H1 (cell line): Measurements from ENCODE around the gene TLCD3B. TPM values are rescaled to one million over a fixed set of nuclear protein-coding genes. Genes with fewer than 3 reads are reported as not detected.

Experiments
- CTCF ChIA-PET: fragments of 300-600 bp; sonication (Branson Sonifier 250); formaldehyde crosslinking; loops from one replicate; lab custom pipeline; 2021; ENCODE audit not compliant: partially characterized antibody; lab: Charles Lee
- POLR2A ChIA-PET: fragments of 300-600 bp; sonication (Branson Sonifier 250); formaldehyde crosslinking; loops from one replicate; lab custom pipeline; 2021; ENCODE audit warnings: inconsistent platforms; ENCODE audit not compliant: partially characterized antibody; lab: Charles Lee
- DNase-seq, 2 experiments: peaks; one replicate each; pipeline versions ENCODE4 v3.0.0 to v3.0.0-alpha.2; 2010 to 2022; ENCODE audit warnings: low spot score in 2 of 2, low read depth in 1 of 2, mixed read lengths in 1 of 2
- FAIRE-seq: peaks from 2 replicates; lab custom pipeline; 2011; peaks lifted over from hg19 to GRCh38; lab: Jason Lieb, UNC
- H2AFZ ChIP-seq: 2 replicates; pipeline ENCODE4 v1.8.1; 2012; ENCODE audit warnings: low read length, inconsistent platforms
- H2AK5ac ChIP-seq: 2 replicates; pipeline ENCODE4 v1.6.1; 2013; ENCODE audit warnings: low read depth, low read length
- H2BK120ac ChIP-seq: replicated peaks from 2 replicates; pipeline ENCODE3; 2013; ENCODE audit warnings: low read depth, low read length, inconsistent platforms
- H2BK12ac ChIP-seq: 2 replicates; pipeline ENCODE4 v1.6.1; 2013; ENCODE audit warnings: low read depth, low read length
- H2BK15ac ChIP-seq: 2 replicates; pipeline ENCODE4 v1.6.1; 2013; ENCODE audit warnings: low read length
- H2BK20ac ChIP-seq: 2 replicates; pipeline ENCODE4 v1.6.1; 2013; ENCODE audit warnings: low read length
- H2BK5ac ChIP-seq: 2 replicates; pipeline ENCODE4 v1.6.1; 2013; ENCODE audit warnings: low read depth, low read length
- H3K14ac ChIP-seq: 2 replicates; pipeline ENCODE4 v1.6.1; 2013; ENCODE audit warnings: inconsistent platforms; ENCODE audit not compliant: insufficient read length
- H3K18ac ChIP-seq: 2 replicates; pipeline ENCODE4 v1.6.1; 2013; ENCODE audit warnings: low read length; ENCODE audit errors: extremely low read depth
- H3K23ac ChIP-seq: 2 replicates; pipeline ENCODE4 v1.6.1; 2013; ENCODE audit warnings: inconsistent platforms; ENCODE audit not compliant: insufficient read length
- H3K23me2 ChIP-seq: 2 replicates; pipeline ENCODE4 v1.6.1; 2013; ENCODE audit warnings: low read depth, low read length
- H3K27ac ChIP-seq: 2 replicates; pipeline ENCODE4 v1.6.1; 2011; ENCODE audit warnings: low read depth, low read length, inconsistent platforms
- H3K27me3 ChIP-seq, 4 experiments: replicated peaks in 1 of 4; 1 replicate in 1 of 4; 2 replicates in 3 of 4; pipeline versions ENCODE4 v1.6.1 to v1.8.1; 2011 to 2013; ENCODE audit warnings: low read length in 3 of 4, mild to moderate bottlenecking in 3 of 4, inconsistent platforms in 2 of 4, mixed read lengths in 2 of 4, moderate library complexity in 1 of 4; ENCODE audit not compliant: control insufficient read depth in 3 of 4, insufficient read depth in 3 of 4; ENCODE audit errors: extremely low read depth in 1 of 4
- H3K36me3 ChIP-seq, 4 experiments: 2 replicates each; pipeline versions ENCODE4 v1.6.1 to v1.8.1; 2011 to 2013; ENCODE audit warnings: mild to moderate bottlenecking in 4 of 4, low read length in 3 of 4, moderate library complexity in 2 of 4, control low read depth in 1 of 4, inconsistent platforms in 1 of 4; ENCODE audit not compliant: insufficient read depth in 4 of 4, control insufficient read depth in 2 of 4
- H3K4ac ChIP-seq: replicated peaks from 2 replicates; pipeline ENCODE3; 2013; ENCODE audit warnings: low read length, low read depth, mixed read lengths, inconsistent platforms; ENCODE audit not compliant: insufficient read length
- H3K4me1 ChIP-seq, 4 experiments: replicated peaks in 1 of 4; 1 replicate in 1 of 4; 2 replicates in 3 of 4; pipeline versions ENCODE4 v1.6.1 to v1.8.1; 2011 to 2013; ENCODE audit warnings: low read length in 3 of 4, inconsistent platforms in 2 of 4, mixed read lengths in 1 of 4; ENCODE audit not compliant: insufficient read depth in 4 of 4, control insufficient read depth in 3 of 4
- H3K4me2 ChIP-seq, 2 experiments: 2 replicates each; pipeline versions ENCODE4 v1.6.1 to v1.8.1; 2011 to 2013; ENCODE audit warnings: low read depth in 2 of 2, low read length in 2 of 2, control low read depth in 1 of 2, inconsistent platforms in 1 of 2, mild to moderate bottlenecking in 1 of 2; ENCODE audit not compliant: insufficient read depth in 1 of 2
- H3K4me3 ChIP-seq, 4 experiments: fragments of 200-600, 300-600 bp in 1 of 4; sonication (generic), shearing (Covaris generic), sonication (Bioruptor Twin) in 1 of 4; 2 replicates each; pipeline versions ENCODE4 v1.5.1 to v1.8.1; 2011 to 2016; ENCODE audit warnings: low read length in 4 of 4, low read depth in 3 of 4, control low read depth in 2 of 4, inconsistent platforms in 2 of 4, mild to moderate bottlenecking in 2 of 4, mixed read lengths in 1 of 4, moderate library complexity in 1 of 4; ENCODE audit not compliant: insufficient read depth in 2 of 4; ENCODE audit errors: extremely low read depth in 1 of 4
- H3K56ac ChIP-seq: replicated peaks from 2 replicates; pipeline ENCODE3; 2013; ENCODE audit warnings: low read depth, mild to moderate bottlenecking, mixed read lengths, low read length, inconsistent platforms; ENCODE audit not compliant: insufficient read length
- H3K79me1 ChIP-seq: 2 replicates; pipeline ENCODE4 v1.6.1; 2013; ENCODE audit warnings: low read depth, low read length, control low read depth
- H3K79me2 ChIP-seq, 2 experiments: 2 replicates each; pipeline versions ENCODE4 v1.6.1 to v1.8.1; 2012 to 2013; ENCODE audit warnings: low read length in 2 of 2, mild to moderate bottlenecking in 2 of 2, inconsistent platforms in 1 of 2; ENCODE audit not compliant: insufficient read depth in 2 of 2, control insufficient read depth in 1 of 2
- H3K9ac ChIP-seq, 4 experiments: replicated peaks in 1 of 4; 1 replicate in 1 of 4; 2 replicates in 3 of 4; pipeline versions ENCODE4 v1.6.1 to v1.8.1; 2011 to 2013; ENCODE audit warnings: low read depth in 3 of 4, low read length in 3 of 4, control low read depth in 2 of 4, mild to moderate bottlenecking in 2 of 4, moderate library complexity in 2 of 4, inconsistent platforms in 1 of 4; ENCODE audit errors: extremely low read depth in 1 of 4
- H3K9me3 ChIP-seq, 2 experiments: 2 replicates each; pipeline versions ENCODE4 v1.6.1 to v1.8.1; 2012 to 2013; ENCODE audit warnings: mild to moderate bottlenecking in 2 of 2, moderate library complexity in 2 of 2, control low read depth in 1 of 2, inconsistent platforms in 1 of 2, low read depth in 1 of 2, low read length in 1 of 2, mixed read lengths in 1 of 2; ENCODE audit not compliant: insufficient read depth in 2 of 2
- H4K20me1 ChIP-seq, 2 experiments: replicated peaks in 1 of 2; 2 replicates each; pipeline versions ENCODE3 to v1.8.1; 2011 to 2013; ENCODE audit warnings: inconsistent platforms in 2 of 2, low read length in 2 of 2, mild to moderate bottlenecking in 1 of 2; ENCODE audit not compliant: insufficient read depth in 2 of 2, control insufficient read depth in 1 of 2
- H4K5ac ChIP-seq: 2 replicates; pipeline ENCODE4 v1.6.1; 2013; ENCODE audit warnings: low read length, low read depth, mixed read lengths, inconsistent platforms; ENCODE audit not compliant: insufficient read length
- H4K8ac ChIP-seq: 2 replicates; pipeline ENCODE4 v1.8.0; 2013; ENCODE audit warnings: mild to moderate bottlenecking, moderate library complexity, low read length, inconsistent platforms; ENCODE audit not compliant: insufficient read depth; ENCODE audit errors: extremely low read depth
- H4K91ac ChIP-seq: replicated peaks from 2 replicates; pipeline ENCODE3; 2013; ENCODE audit warnings: low read length, mixed read lengths, inconsistent platforms; ENCODE audit not compliant: insufficient read length
- ASH2L ChIP-seq: fragments of 200-600, 300-600 bp; sonication (generic); IDR thresholded peaks from one replicate; pipeline ENCODE4 v1.7.1; 2017; ENCODE audit warnings: low read length
- BRCA1 ChIP-seq: IDR thresholded peaks from 2 replicates; pipeline ENCODE4 v1.6.1; 2012; ENCODE audit warnings: low read depth, low read length, improper control_type of control experiment
- CEBPB ChIP-seq: IDR thresholded peaks from 2 replicates; pipeline ENCODE4 v1.6.1; 2012; ENCODE audit warnings: low read depth, low read length
- CTBP2 ChIP-seq: IDR thresholded peaks from 2 replicates; pipeline ENCODE4 v1.7.0; 2011; ENCODE audit warnings: borderline replicate concordance, mild to moderate bottlenecking, moderate library complexity, mixed read lengths, low read length; ENCODE audit not compliant: insufficient read depth, insufficient read length
- EGR1 ChIP-seq: IDR thresholded peaks from 2 replicates; pipeline ENCODE4 v1.6.1; 2011; ENCODE audit warnings: low read depth, low read length, borderline replicate concordance
- HDAC6 ChIP-seq: IDR thresholded peaks from one replicate; pipeline ENCODE4 v1.7.1; 2012; ENCODE audit warnings: low read depth, mild to moderate bottlenecking, inconsistent platforms, low read length, moderate library complexity
- KDM4A ChIP-seq: IDR thresholded peaks from one replicate; pipeline ENCODE4 v1.7.1; 2012; ENCODE audit warnings: low read depth, mild to moderate bottlenecking, moderate library complexity, low read length, inconsistent platforms; ENCODE audit not compliant: severe bottlenecking
- MAX ChIP-seq: IDR thresholded peaks from 2 replicates; pipeline ENCODE4 v1.6.1; 2012; ENCODE audit warnings: inconsistent platforms
- NRF1 ChIP-seq: IDR thresholded peaks from 2 replicates; pipeline ENCODE4 v1.6.1; 2011; ENCODE audit warnings: mild to moderate bottlenecking, low read depth, low read length, improper control_type of control experiment
- RFX5 ChIP-seq: IDR thresholded peaks from 2 replicates; pipeline ENCODE4 v1.6.1; 2011; ENCODE audit warnings: low read depth, low read length, improper control_type of control experiment, borderline replicate concordance
- RXRA ChIP-seq: IDR thresholded peaks from 2 replicates; pipeline ENCODE4 v1.6.1; 2011; ENCODE audit warnings: low read depth, mild to moderate bottlenecking, low read length, moderate library complexity; ENCODE audit not compliant: insufficient read depth
- SRF ChIP-seq: IDR thresholded peaks from 2 replicates; pipeline ENCODE4 v1.6.1; 2011; ENCODE audit warnings: mild to moderate bottlenecking, low read depth, low read length, moderate library complexity
- SUZ12 ChIP-seq: fragments of 200-600 bp; sonication (generic); IDR thresholded peaks from 2 replicates; pipeline ENCODE4 v1.6.1; 2012; ENCODE audit warnings: mild to moderate bottlenecking, inconsistent platforms, low read length, moderate library complexity, mixed read lengths
- WGBS, 2 experiments: shearing (Covaris generic) in 1 of 2; methylation state at CpG; one replicate each; pipeline versions ENCODE4 v1.1.6 to v1.1.7; 2013 to 2015; ENCODE audit warnings: low lambda C conversion rate in 2 of 2, mixed read lengths in 2 of 2, inconsistent platforms in 1 of 2, low coverage in 1 of 2, missing lambda C conversion rate in 1 of 2; ENCODE audit not compliant: insufficient replicate concordance in 2 of 2, insufficient coverage in 1 of 2, insufficient read length in 1 of 2; ENCODE audit errors: extremely low coverage in 1 of 2, missing lambda C conversion rate in 1 of 2; 5-methylcytosine and 5-hydroxymethylcytosine counted together
- polyA plus RNA-seq, 7 experiments: library from polyadenylated mRNA; depleted of rRNA in 3 of 7; stranded (reverse) in 5 of 7; unstranded in 2 of 7; fragments of >200 nt in 5 of 7; fragments of 200-250 nt in 2 of 7; gene quantifications; 1 replicate in 5 of 7; 2 replicates in 1 of 7; 4 replicates in 1 of 7; pipeline versions ENCODE4 v1.2.1 to v1.2.3, GENCODE V29; 2011 to 2013; ENCODE audit warnings: missing spikeins in 2 of 7, mixed read lengths in 2 of 7
- total RNA-seq: library from RNA; stranded (reverse); fragmentation: NEBNext Ultra II Directional; extraction: Animal tissue kit (Norgen Biotek cat#: 25700); gene quantifications from 2 replicates; pipeline ENCODE4 v1.2.1, GENCODE V29; 2021

TLCD3B gene
- total and polyA plus RNA-seq, 2 of the 8 experiments (the other 6 are each of a cell fraction or from before 2014, with no cell fraction given) = 15.2 to 26.9 TPM

GRCh38 chr16:29983420-29984136 is 47.5 kb downstream of the TLCD3B start:
- H3K9me3 ChIP-seq = no peaks in the 10 kb centered on the region
- no peaks in the 10 kb centered on the region for H3K27me3 ChIP-seq
- peaks cover 18 to 84% (median 65%) of the 10 kb centered on the region in 4 experiments for H3K36me3 ChIP-seq
- WGBS, 2 experiments = 86% methylated on average over 12 of the region's 12 CpGs; no CpG with 5 or more reads in 1 of the 2 experiments
- no peak overlapping the region for H3K4me2 ChIP-seq
- H2AK5ac ChIP-seq = no peak overlapping the region
- H3K4me3 ChIP-seq = no peak overlapping the region
- H3K27ac ChIP-seq = no peak overlapping the region
- H3K23ac ChIP-seq = no peak overlapping the region
- no peaks in the 10 kb centered on the region for H3K79me2 ChIP-seq
- no peak overlapping the region for H4K5ac ChIP-seq
- H4K8ac ChIP-seq = no peak overlapping the region
- no peaks in the 10 kb centered on the region for H3K4me1 ChIP-seq
- H2BK15ac ChIP-seq = no peak overlapping the region
- no peak overlapping the region for H3K56ac ChIP-seq
- no peak overlapping the region for H2BK20ac ChIP-seq
- ChIA-PET POLR2A (interaction anchor here (1.3 to 2.7 kb wide), 2 partner anchors 10 to 11 kb away, joined by 4 to 8 read pairs; partner anchors contain the start of genes HIRIP3 and TAOK2), CTCF (interaction anchor here (0.9 to 1.8 kb wide), 5 partner anchors 8 to 49 kb away, joined by 3 to 7 read pairs (median 3); no protein-coding TSS in a partner anchor)
- DNase-seq (no peak), FAIRE-seq (no peak)
- H4K20me1 ChIP-seq = peaks cover 0 to 2% of the 10 kb centered on the region in 2 experiments
- TF ChIP-seq RXRA (no peak), CEBPB (no peak), SRF (no peak), NRF1 (no peak), ASH2L (no peak), CTBP2 (no peak), RFX5 (no peak), SUZ12 (no peak), KDM4A (no peak), BRCA1 (no peak), EGR1 (no peak), HDAC6 (no peak), MAX (no peak)
- H2BK120ac ChIP-seq = no peak overlapping the region
- H3K18ac ChIP-seq = no peak overlapping the region
- H2AFZ ChIP-seq = no peak overlapping the region
- H4K91ac ChIP-seq = no peak overlapping the region
- H3K14ac ChIP-seq = no peak overlapping the region
- H3K79me1 ChIP-seq = peaks cover 4% of the 10 kb centered on the region; the same call in 1 of the 2 replicates
- no peak overlapping the region for H2BK12ac ChIP-seq
- no peaks in the 10 kb centered on the region for H3K23me2 ChIP-seq
- no peak overlapping the region for H3K9ac ChIP-seq
- no peak overlapping the region for H3K4ac ChIP-seq
- H2BK5ac ChIP-seq = no peak overlapping the region
